Measurements from ENCODE around the gene IL1RAP. TPM values are rescaled to one million over a fixed set of nuclear protein-coding genes. Genes with fewer than 3 reads are reported as not detected.

Gene IL1RAP
- total RNA-seq, 2 donors from 2014 or later = 17.7 to 18.0 TPM

DNA sequence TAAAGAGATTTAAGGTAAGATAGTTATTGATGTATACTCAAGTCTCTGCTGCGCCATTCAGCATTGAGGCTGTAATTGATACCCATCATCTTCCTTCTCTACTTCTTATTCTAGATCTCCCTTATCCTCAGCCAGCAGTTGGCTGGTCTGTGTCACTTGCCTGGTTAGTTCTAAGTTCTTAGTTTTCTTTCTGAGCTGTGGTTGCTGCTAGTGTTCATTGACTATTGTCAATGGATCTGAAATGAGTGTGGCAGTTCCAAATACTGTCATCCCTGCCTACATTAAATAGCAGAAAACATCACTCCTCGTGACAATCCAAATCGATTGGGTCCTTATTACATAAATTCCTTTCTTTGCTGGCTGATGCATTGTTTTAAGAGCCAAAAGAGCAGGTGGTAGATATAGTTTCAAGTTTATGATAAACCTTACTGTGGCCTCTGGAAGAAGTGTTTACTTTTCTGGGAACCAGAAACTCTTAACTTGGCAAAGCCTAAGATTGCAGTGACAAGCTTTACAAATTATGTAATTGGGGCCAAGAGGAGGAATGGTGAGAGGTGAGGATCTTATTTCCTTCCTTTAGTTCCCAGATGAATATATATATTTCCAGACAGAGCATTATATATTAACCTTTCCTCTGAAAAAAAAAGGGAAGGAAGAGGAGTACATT is 180.6 kb downstream of the IL1RAP start:
- WGBS = 43% methylated on average over 3 of the region's 3 CpGs
- H3K36me3 ChIP-seq = no peaks in the 10 kb centered on the region
- H3K4me1 ChIP-seq (replicated peaks) = no peaks in the 10 kb centered on the region
- no peaks in the 10 kb centered on the region for H3K27me3 ChIP-seq (replicated peaks; ENCODE audit: insufficient read depth)
- DNase-seq (ENCODE audit: low spot score) = no peak
- no peak overlapping the region for H3K27ac ChIP-seq
- no peak overlapping the region for H3K4me3 ChIP-seq
- intact Hi-C loops (cut with DNase I) = no loop called here
- TF ChIP-seq POLR2A (IDR thresholded peaks at IDR 0.05) = no peak
- TF ChIP-seq POLR2AphosphoS5 (IDR thresholded peaks at IDR 0.05) = no peak
- TF ChIP-seq, protein P1, sequence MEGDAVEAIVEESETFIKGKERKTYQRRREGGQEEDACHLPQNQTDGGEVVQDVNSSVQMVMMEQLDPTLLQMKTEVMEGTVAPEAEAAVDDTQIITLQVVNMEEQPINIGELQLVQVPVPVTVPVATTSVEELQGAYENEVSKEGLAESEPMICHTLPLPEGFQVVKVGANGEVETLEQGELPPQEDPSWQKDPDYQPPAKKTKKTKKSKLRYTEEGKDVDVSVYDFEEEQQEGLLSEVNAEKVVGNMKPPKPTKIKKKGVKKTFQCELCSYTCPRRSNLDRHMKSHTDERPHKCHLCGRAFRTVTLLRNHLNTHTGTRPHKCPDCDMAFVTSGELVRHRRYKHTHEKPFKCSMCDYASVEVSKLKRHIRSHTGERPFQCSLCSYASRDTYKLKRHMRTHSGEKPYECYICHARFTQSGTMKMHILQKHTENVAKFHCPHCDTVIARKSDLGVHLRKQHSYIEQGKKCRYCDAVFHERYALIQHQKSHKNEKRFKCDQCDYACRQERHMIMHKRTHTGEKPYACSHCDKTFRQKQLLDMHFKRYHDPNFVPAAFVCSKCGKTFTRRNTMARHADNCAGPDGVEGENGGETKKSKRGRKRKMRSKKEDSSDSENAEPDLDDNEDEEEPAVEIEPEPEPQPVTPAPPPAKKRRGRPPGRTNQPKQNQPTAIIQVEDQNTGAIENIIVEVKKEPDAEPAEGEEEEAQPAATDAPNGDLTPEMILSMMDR (IDR thresholded peaks at IDR 0.05) = no peak
- no peaks in the 10 kb centered on the region for H3K9me3 ChIP-seq

DNA sequence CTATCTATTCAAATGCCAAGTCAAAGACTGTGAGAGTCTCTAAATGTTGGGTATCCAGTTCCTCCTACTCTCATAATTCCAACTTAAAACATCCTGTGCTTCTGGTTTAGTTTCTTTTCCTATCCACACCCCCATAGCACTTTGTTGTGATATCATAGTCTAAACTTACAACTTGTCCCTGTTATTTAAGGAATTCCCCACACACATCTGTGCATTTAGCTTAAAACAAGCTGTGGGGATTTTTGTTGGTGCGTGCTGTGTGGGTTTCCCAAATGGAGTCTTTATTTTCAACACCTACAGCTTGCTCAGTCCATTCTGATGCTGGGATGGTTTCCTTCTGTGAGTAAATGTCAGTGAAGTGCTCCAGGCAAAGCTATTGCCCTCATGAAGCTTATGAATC is 181.3 kb downstream of the IL1RAP start:
- no peaks in the 10 kb centered on the region for H3K9me3 ChIP-seq
- no peaks in the 10 kb centered on the region for H3K36me3 ChIP-seq
- DNase-seq (ENCODE audit: low spot score) = no peak
- WGBS = 97% methylated on average over 1 of the region's 1 CpG
- intact Hi-C loops (cut with DNase I) = no loop called here
- H3K27ac ChIP-seq = no peak overlapping the region
- H3K4me1 ChIP-seq (replicated peaks) = no peaks in the 10 kb centered on the region
- no peak overlapping the region for H3K4me3 ChIP-seq
- H3K27me3 ChIP-seq (replicated peaks; ENCODE audit: insufficient read depth) = no peaks in the 10 kb centered on the region
- no peak for TF ChIP-seq POLR2AphosphoS5 (IDR thresholded peaks at IDR 0.05)
- TF ChIP-seq, protein P1 (IDR thresholded peaks at IDR 0.05) = no peak
- TF ChIP-seq POLR2A (IDR thresholded peaks at IDR 0.05) = no peak

DNA sequence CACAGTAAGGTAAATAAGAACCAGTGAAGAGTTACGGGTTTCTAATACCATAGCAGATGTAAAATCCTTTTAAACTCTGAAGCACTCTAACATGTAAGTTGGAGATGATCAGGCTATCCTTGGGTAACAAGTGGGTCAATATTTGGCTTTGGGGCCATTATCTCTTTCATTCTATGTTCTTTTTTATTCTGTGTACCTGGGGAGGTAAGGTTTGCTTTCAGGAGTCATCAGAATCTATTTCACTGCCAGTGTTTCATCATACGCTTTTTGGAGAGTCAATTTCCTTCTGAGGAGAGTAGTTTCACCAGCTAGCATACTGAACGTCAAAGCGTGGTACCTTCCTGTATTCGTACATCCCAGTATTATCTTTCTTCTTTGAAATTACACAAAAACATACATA is 182.1 kb downstream of the IL1RAP start:
- Histone ChIP-seq H3K27me3 (replicated peaks; ENCODE audit: insufficient read depth) (no peaks in the 10 kb centered on the region), H3K36me3 (no peaks in the 10 kb centered on the region), H3K27ac (no peak overlapping the region), H3K9me3 (no peaks in the 10 kb centered on the region), H3K4me3 (no peak overlapping the region), H3K4me1 (replicated peaks) (no peaks in the 10 kb centered on the region)
- no peak for DNase-seq (ENCODE audit: low spot score)
- 87% methylated on average over 5 of the region's 5 CpGs for WGBS
- TF ChIP-seq, protein P1 (IDR thresholded peaks at IDR 0.05) = no peak
- TF ChIP-seq POLR2AphosphoS5 (IDR thresholded peaks at IDR 0.05) = peak; percentile 20
- intact Hi-C loops (cut with DNase I) = no loop called here

DNA sequence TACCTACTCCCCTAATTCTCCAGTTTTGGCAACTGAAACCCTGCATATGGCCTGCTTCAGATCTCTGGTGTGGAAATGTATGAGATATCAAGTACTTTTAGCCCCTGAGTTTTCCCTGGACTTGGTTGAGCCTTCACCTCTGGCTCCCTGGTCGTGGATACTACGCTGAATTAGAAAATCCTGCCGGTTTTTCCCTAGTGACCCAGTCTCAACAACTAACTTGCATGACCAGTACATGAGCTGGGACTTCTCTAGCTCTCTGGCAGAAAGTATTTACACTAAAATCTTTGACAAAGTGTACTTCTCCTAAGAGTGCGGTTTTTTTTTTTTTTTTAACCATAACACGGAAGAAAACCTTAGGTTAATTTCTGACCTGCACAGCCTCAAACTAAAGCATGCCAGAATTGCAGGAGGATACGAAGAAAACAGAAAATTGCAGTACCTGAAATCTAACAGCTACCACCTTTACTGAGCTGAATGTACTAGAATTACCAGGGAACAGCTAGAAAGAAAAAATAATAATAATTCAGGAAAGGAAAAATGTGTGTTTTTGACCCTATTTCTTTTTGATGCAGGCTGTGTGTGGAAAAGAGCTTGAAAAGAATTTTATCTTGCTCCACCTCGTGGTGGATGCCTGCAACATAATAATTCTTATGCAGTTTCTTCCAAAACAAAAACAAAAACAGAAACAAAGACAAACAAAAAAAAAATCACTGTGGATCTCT is 183.1 kb downstream of the IL1RAP start:
- Histone ChIP-seq H3K4me1 (replicated peaks) (no peaks in the 10 kb centered on the region), H3K27me3 (replicated peaks; ENCODE audit: insufficient read depth) (no peaks in the 10 kb centered on the region), H3K36me3 (no peaks in the 10 kb centered on the region), H3K9me3 (no peaks in the 10 kb centered on the region), H3K4me3 (no peak overlapping the region), H3K27ac (no peak overlapping the region)
- intact Hi-C loops (cut with DNase I) = no loop called here
- no peak for TF ChIP-seq POLR2AphosphoS5 (IDR thresholded peaks at IDR 0.05)
- TF ChIP-seq, protein P1 (IDR thresholded peaks at IDR 0.05) = peak in 3 of 4 experiments; percentile 37 to 67 (median 62)
- 59% methylated on average over 7 of the region's 7 CpGs for WGBS
- no peak for DNase-seq (ENCODE audit: low spot score)

DNA sequence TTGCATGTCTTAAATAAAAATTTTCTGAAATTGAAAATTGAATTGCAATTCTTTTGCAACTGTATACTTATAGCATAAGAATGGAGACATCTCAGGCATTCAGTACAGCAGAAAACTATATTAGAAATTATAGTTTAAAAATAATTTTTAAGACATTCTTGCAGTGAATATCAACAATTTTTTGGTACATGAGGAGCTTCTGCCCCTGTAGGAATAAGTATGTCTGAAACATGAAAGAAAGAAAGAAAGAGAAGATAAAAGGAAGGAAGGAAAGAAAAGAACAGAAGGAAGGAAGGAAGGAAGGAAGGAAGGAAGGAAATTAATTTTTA is 183.6 kb downstream of the IL1RAP start:
- no peaks in the 10 kb centered on the region for H3K4me1 ChIP-seq (replicated peaks)
- intact Hi-C loops (cut with DNase I) = no loop called here
- H3K9me3 ChIP-seq = no peaks in the 10 kb centered on the region
- H3K4me3 ChIP-seq = no peak overlapping the region
- no peak for TF ChIP-seq POLR2A (IDR thresholded peaks at IDR 0.05)
- TF ChIP-seq, protein P1 (IDR thresholded peaks at IDR 0.05) = no peak
- no peak for TF ChIP-seq POLR2AphosphoS5 (IDR thresholded peaks at IDR 0.05)
- H3K27ac ChIP-seq = no peak overlapping the region
- DNase-seq (ENCODE audit: low spot score) = no peak
- H3K36me3 ChIP-seq = no peaks in the 10 kb centered on the region
- H3K27me3 ChIP-seq (replicated peaks; ENCODE audit: insufficient read depth) = no peaks in the 10 kb centered on the region

Measured in prostate gland (tissue), 2 donors.